ENCODE results near the gene PTPRD. TPM values are rescaled to one million over a fixed set of nuclear protein-coding genes. Genes with fewer than 3 reads are reported as not detected.

The PTPRD gene
- total and polyA plus RNA-seq, 2 experiments from 2014 or later: 11.5 to 58.0 TPM

DNA sequence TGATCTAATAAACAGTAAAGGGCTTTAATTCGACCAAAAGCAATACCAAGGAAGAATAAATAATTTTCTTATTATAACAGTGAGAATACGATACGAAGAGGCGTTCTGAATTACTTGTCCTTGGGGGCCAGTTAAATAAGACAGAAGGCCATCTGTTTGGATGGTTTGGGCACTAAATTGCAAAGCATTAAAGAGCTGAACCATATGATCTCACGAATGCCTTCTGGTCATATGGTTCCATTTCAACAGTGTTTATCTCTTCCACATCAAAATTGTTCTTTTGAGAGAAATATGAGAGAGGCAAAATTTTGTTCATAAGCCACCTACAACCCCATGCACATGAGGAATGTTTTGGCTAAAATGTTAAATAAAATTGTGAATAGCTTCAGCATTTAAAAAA lies 605.4 kb downstream of the PTPRD start (continued):
- no peak for TF ChIP-seq ZNF462 (CRISPR knock-in tag; IDR thresholded peaks at IDR 0.05)
- TF ChIP-seq, protein P1, sequence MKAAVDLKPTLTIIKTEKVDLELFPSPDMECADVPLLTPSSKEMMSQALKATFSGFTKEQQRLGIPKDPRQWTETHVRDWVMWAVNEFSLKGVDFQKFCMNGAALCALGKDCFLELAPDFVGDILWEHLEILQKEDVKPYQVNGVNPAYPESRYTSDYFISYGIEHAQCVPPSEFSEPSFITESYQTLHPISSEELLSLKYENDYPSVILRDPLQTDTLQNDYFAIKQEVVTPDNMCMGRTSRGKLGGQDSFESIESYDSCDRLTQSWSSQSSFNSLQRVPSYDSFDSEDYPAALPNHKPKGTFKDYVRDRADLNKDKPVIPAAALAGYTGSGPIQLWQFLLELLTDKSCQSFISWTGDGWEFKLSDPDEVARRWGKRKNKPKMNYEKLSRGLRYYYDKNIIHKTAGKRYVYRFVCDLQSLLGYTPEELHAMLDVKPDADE (IDR thresholded peaks at IDR 0.05): no peak
- TF ChIP-seq JUNB (IDR thresholded peaks at IDR 0.05; ENCODE audit: unreplicated experiment): no peak
- no peak for TF ChIP-seq EZH2phosphoT487 (IDR thresholded peaks at IDR 0.05; ENCODE audit: unreplicated experiment)
- TF ChIP-seq, protein P2, sequence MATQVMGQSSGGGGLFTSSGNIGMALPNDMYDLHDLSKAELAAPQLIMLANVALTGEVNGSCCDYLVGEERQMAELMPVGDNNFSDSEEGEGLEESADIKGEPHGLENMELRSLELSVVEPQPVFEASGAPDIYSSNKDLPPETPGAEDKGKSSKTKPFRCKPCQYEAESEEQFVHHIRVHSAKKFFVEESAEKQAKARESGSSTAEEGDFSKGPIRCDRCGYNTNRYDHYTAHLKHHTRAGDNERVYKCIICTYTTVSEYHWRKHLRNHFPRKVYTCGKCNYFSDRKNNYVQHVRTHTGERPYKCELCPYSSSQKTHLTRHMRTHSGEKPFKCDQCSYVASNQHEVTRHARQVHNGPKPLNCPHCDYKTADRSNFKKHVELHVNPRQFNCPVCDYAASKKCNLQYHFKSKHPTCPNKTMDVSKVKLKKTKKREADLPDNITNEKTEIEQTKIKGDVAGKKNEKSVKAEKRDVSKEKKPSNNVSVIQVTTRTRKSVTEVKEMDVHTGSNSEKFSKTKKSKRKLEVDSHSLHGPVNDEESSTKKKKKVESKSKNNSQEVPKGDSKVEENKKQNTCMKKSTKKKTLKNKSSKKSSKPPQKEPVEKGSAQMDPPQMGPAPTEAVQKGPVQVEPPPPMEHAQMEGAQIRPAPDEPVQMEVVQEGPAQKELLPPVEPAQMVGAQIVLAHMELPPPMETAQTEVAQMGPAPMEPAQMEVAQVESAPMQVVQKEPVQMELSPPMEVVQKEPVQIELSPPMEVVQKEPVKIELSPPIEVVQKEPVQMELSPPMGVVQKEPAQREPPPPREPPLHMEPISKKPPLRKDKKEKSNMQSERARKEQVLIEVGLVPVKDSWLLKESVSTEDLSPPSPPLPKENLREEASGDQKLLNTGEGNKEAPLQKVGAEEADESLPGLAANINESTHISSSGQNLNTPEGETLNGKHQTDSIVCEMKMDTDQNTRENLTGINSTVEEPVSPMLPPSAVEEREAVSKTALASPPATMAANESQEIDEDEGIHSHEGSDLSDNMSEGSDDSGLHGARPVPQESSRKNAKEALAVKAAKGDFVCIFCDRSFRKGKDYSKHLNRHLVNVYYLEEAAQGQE (IDR thresholded peaks at IDR 0.05; ENCODE audit: unreplicated experiment): no peak
- TF ChIP-seq CTCF (conservative IDR thresholded peaks at IDR 0.05; ENCODE audit: low read depth in 2 of 2): no peak
- no peak for TF ChIP-seq ZNF114 (CRISPR knock-in tag; IDR thresholded peaks at IDR 0.05)
